Fibroblast of lung (primary cell): ENCODE results near the gene GPRIN2. TPM values are rescaled to one million over a fixed set of nuclear protein-coding genes. Genes with fewer than 3 reads are reported as not detected.
"Not testable (repeated sequence)": the region's sequence is repeated elsewhere in the genome, so short reads cannot be mapped to it uniquely, and the experiment has no call there.

ENCODE experiments used
- DNase-seq, 2 donors: peaks; one replicate each; pipeline versions ENCODE4 v3.0.0 to v3.0.0-alpha.2; 2010; ENCODE audit warnings: low read depth in 2 of 2
- H2AFZ ChIP-seq: 2 replicates; pipeline ENCODE4 v1.5.1; 2012; ENCODE audit warnings: low read length, control low read depth, inconsistent platforms
- H3K27ac ChIP-seq: 2 replicates; pipeline ENCODE4 v1.5.1; 2011; ENCODE audit warnings: low read length, control low read depth; ENCODE audit not compliant: insufficient read depth
- H3K27me3 ChIP-seq: 2 replicates; pipeline ENCODE4 v1.5.1; 2011; ENCODE audit warnings: mild to moderate bottlenecking, low read length; ENCODE audit not compliant: control insufficient read depth, insufficient read depth
- H3K36me3 ChIP-seq: 2 replicates; pipeline ENCODE4 v1.5.1; 2011; ENCODE audit warnings: low read length; ENCODE audit not compliant: control insufficient read depth, insufficient read depth
- H3K4me1 ChIP-seq: 2 replicates; pipeline ENCODE4 v1.5.1; 2011; ENCODE audit warnings: low read length; ENCODE audit not compliant: control insufficient read depth, insufficient read depth; ENCODE audit errors: extremely low read depth
- H3K4me2 ChIP-seq: 2 replicates; pipeline ENCODE4 v1.5.1; 2011; ENCODE audit warnings: low read length, control low read depth; ENCODE audit not compliant: insufficient read depth; ENCODE audit errors: extremely low read depth
- H3K4me3 ChIP-seq, 4 experiments: fragments of 200-600 bp in 1 of 4; sonication (generic) in 1 of 4; replicated peaks in 1 of 4; 2 replicates each; pipeline ENCODE4 v1.5.1; 2011 to 2016; ENCODE audit warnings: low read length in 4 of 4, low read depth in 3 of 4, mild to moderate bottlenecking in 3 of 4, control low read depth in 2 of 4, inconsistent platforms in 1 of 4, mixed read lengths in 1 of 4; ENCODE audit not compliant: insufficient read depth in 1 of 4; ENCODE audit errors: control extremely low read depth in 1 of 4
- H3K79me2 ChIP-seq: 2 replicates; pipeline ENCODE4 v1.5.1; 2012; ENCODE audit warnings: mild to moderate bottlenecking, low read length, inconsistent platforms; ENCODE audit not compliant: control insufficient read depth, insufficient read depth
- H3K9ac ChIP-seq: 2 replicates; pipeline ENCODE4 v1.5.1; 2011; ENCODE audit warnings: mild to moderate bottlenecking, low read length, control low read depth; ENCODE audit not compliant: insufficient read depth
- H3K9me3 ChIP-seq: 2 replicates; pipeline ENCODE4 v1.5.1; 2012; ENCODE audit warnings: low read depth, low read length; ENCODE audit not compliant: control insufficient read depth, insufficient read depth
- H4K20me1 ChIP-seq: 2 replicates; pipeline ENCODE4 v1.5.1; 2011; ENCODE audit warnings: low read length; ENCODE audit not compliant: control insufficient read depth, insufficient read depth; ENCODE audit errors: extremely low read depth
- polyA plus RNA-seq, 2 donors: library from polyadenylated mRNA; depleted of rRNA in 1 of 2; stranded (reverse) in 1 of 2; unstranded in 1 of 2; fragments of >200 nt; gene quantifications; 2 replicates each; pipeline ENCODE4 v1.2.1, GENCODE V29; 2011 to 2012; ENCODE audit warnings: missing spikeins in 1 of 2
- total RNA-seq: library from RNA; depleted of rRNA; stranded (reverse); fragments of >200 nt; gene quantifications from 2 replicates; pipeline ENCODE4 v1.2.1, GENCODE V29; 2014

The GPRIN2 gene
- total and polyA plus RNA-seq, 2 donors (not counting 1 experiment from before 2014, with no cell fraction given) = not detected

- not testable (repeated sequence) for H2AFZ ChIP-seq
These were observed 44.5 kb downstream of the GPRIN2 start for GRCh38 chr10:46512002-46512401.

More at GRCh38 chr10:46512002-46512401, 44.5 kb downstream of the GPRIN2 start:
- not testable (repeated sequence) for H3K36me3 ChIP-seq, H3K9me3 ChIP-seq, H3K4me3 ChIP-seq, H4K20me1 ChIP-seq, H3K27me3 ChIP-seq, H3K4me2 ChIP-seq, H3K9ac ChIP-seq, H3K27ac ChIP-seq, H3K4me1 ChIP-seq, DNase-seq, H3K79me2 ChIP-seq

Other genes starting within 250 kb of the GPRIN2 start
- not detected in 2 replicates for gene ANXA8L1, start 180.9 kb downstream of the GPRIN2 start, total RNA-seq
- gene ANXA8L1, start 180.9 kb downstream of the GPRIN2 start, polyA plus RNA-seq = 0.05 and 0.08 TPM in 2 replicates
- gene NPY4R, start 90.7 kb downstream of the GPRIN2 start, total RNA-seq = not detected in 2 replicates
- gene NPY4R, start 90.7 kb downstream of the GPRIN2 start, polyA plus RNA-seq = 0.07 and 0.24 TPM in 2 replicates
- gene SYT15, start 22.5 kb upstream of the GPRIN2 start, total RNA-seq = under 0.01 TPM in 2 replicates
- gene SYT15, start 22.5 kb upstream of the GPRIN2 start, polyA plus RNA-seq = 0.19 and 0.31 TPM in 2 replicates